T-helper 2 cell treated with Interferon-gamma antibody and Interleukin-4, amounts not matched to agents 5 μg/mL and 100 μg/mL, for 36 hours (primary cell): ENCODE data around the gene KIF26B.

ENCODE experiments used
- DNase-seq: peaks from one replicate; pipeline ENCODE4 v3.0.0; 2021; ENCODE audit warnings: low spot score
- H3K27ac Mint-ChIP-seq: one replicate; pipeline ENCODE4 v1.8.0; 2021; ENCODE audit warnings: mild to moderate bottlenecking, mixed read lengths
- H3K27me3 Mint-ChIP-seq: one replicate; pipeline ENCODE4 v1.8.0; 2021; ENCODE audit warnings: low read depth, mixed read lengths
- H3K36me3 Mint-ChIP-seq: one replicate; pipeline ENCODE4 v1.8.0; 2021; ENCODE audit warnings: low read depth, mixed read lengths
- H3K4me1 Mint-ChIP-seq: one replicate; pipeline ENCODE4 v1.8.0; 2021; ENCODE audit warnings: low read depth, mixed read lengths
- H3K4me3 Mint-ChIP-seq: one replicate; pipeline ENCODE4 v1.8.0; 2022; ENCODE audit warnings: mild to moderate bottlenecking, moderate library complexity, mixed read lengths
- H3K9me3 Mint-ChIP-seq: one replicate; pipeline ENCODE4 v1.8.0; 2021; ENCODE audit warnings: mixed read lengths

The KIF26B gene

GRCh38 chr1:245406426-245406825 lies 251.6 kb downstream of the KIF26B start:
- Mint-ChIP-seq H3K27me3 (peaks cover 4% of the 10 kb centered on the region), H3K4me3 (no peak overlapping the region), H3K4me1 (no peaks in the 10 kb centered on the region), H3K27ac (no peak overlapping the region), H3K36me3 (no peaks in the 10 kb centered on the region), H3K9me3 (no peaks in the 10 kb centered on the region)
- DNase-seq: no peak

- Mint-ChIP-seq H3K27me3 (peaks cover 4% of the 10 kb centered on the region), H3K4me3 (no peak overlapping the region), H3K36me3 (no peaks in the 10 kb centered on the region), H3K9me3 (no peaks in the 10 kb centered on the region), H3K27ac (no peak overlapping the region), H3K4me1 (no peaks in the 10 kb centered on the region)
- DNase-seq: no peak
These were observed 253.2 kb downstream of the KIF26B start for GRCh38 chr1:245407983-245408382.

- Mint-ChIP-seq H3K27ac (no peak overlapping the region), H3K4me1 (no peaks in the 10 kb centered on the region), H3K9me3 (no peaks in the 10 kb centered on the region), H3K27me3 (no peaks in the 10 kb centered on the region), H3K36me3 (no peaks in the 10 kb centered on the region), H3K4me3 (no peak overlapping the region)
- no peak for DNase-seq
These were observed 254.8 kb downstream of the KIF26B start for GRCh38 chr1:245409341-245410195.

- Mint-ChIP-seq H3K27ac (no peak overlapping the region), H3K4me1 (no peaks in the 10 kb centered on the region), H3K36me3 (no peaks in the 10 kb centered on the region), H3K27me3 (no peaks in the 10 kb centered on the region), H3K4me3 (no peak overlapping the region), H3K9me3 (no peaks in the 10 kb centered on the region)
- no peak for DNase-seq
These were observed 256.7 kb downstream of the KIF26B start for GRCh38 chr1:245411245-245412036.

GRCh38 chr1:245412306-245412705 lies 257.5 kb downstream of the KIF26B start:
- Mint-ChIP-seq H3K4me3 (no peak overlapping the region), H3K4me1 (no peaks in the 10 kb centered on the region), H3K27ac (no peak overlapping the region), H3K36me3 (no peaks in the 10 kb centered on the region), H3K27me3 (no peaks in the 10 kb centered on the region), H3K9me3 (no peaks in the 10 kb centered on the region)
- DNase-seq: no peak

GRCh38 chr1:245416781-245417180 lies 262.0 kb downstream of the KIF26B start:
- H3K4me1 Mint-ChIP-seq: no peaks in the 10 kb centered on the region
- H3K27ac Mint-ChIP-seq: no peak overlapping the region
- no peak overlapping the region for H3K4me3 Mint-ChIP-seq
- no peaks in the 10 kb centered on the region for H3K36me3 Mint-ChIP-seq
- no peaks in the 10 kb centered on the region for H3K9me3 Mint-ChIP-seq
- H3K27me3 Mint-ChIP-seq: no peaks in the 10 kb centered on the region
- DNase-seq: no peak

GRCh38 chr1:245418077-245418476 lies 263.3 kb downstream of the KIF26B start:
- Mint-ChIP-seq H3K27me3 (no peaks in the 10 kb centered on the region), H3K4me1 (no peaks in the 10 kb centered on the region), H3K9me3 (no peaks in the 10 kb centered on the region), H3K27ac (no peak overlapping the region), H3K4me3 (no peak overlapping the region), H3K36me3 (no peaks in the 10 kb centered on the region)
- DNase-seq: no peak

GRCh38 chr1:245419461-245419978 lies 264.7 kb downstream of the KIF26B start:
- Mint-ChIP-seq H3K36me3 (no peaks in the 10 kb centered on the region), H3K27me3 (no peaks in the 10 kb centered on the region), H3K9me3 (no peaks in the 10 kb centered on the region), H3K4me1 (no peaks in the 10 kb centered on the region), H3K27ac (no peak overlapping the region), H3K4me3 (no peak overlapping the region)
- DNase-seq: no peak

- Mint-ChIP-seq H3K27ac (no peak overlapping the region), H3K27me3 (no peaks in the 10 kb centered on the region), H3K4me1 (no peaks in the 10 kb centered on the region), H3K9me3 (no peaks in the 10 kb centered on the region), H3K36me3 (no peaks in the 10 kb centered on the region), H3K4me3 (no peak overlapping the region)
- DNase-seq: no peak
These were observed 265.2 kb downstream of the KIF26B start for GRCh38 chr1:245419989-245420388.

GRCh38 chr1:245420926-245421325 lies 266.1 kb downstream of the KIF26B start:
- H3K4me1 Mint-ChIP-seq: no peaks in the 10 kb centered on the region
- H3K4me3 Mint-ChIP-seq: no peak overlapping the region
- H3K27ac Mint-ChIP-seq: no peak overlapping the region
- no peak for DNase-seq
- no peaks in the 10 kb centered on the region for H3K36me3 Mint-ChIP-seq
- H3K27me3 Mint-ChIP-seq: no peaks in the 10 kb centered on the region
- no peaks in the 10 kb centered on the region for H3K9me3 Mint-ChIP-seq

- H3K4me3 Mint-ChIP-seq: no peak overlapping the region
- DNase-seq: no peak
- H3K9me3 Mint-ChIP-seq: no peaks in the 10 kb centered on the region
- H3K27ac Mint-ChIP-seq: no peak overlapping the region
- H3K4me1 Mint-ChIP-seq: no peaks in the 10 kb centered on the region
- no peaks in the 10 kb centered on the region for H3K36me3 Mint-ChIP-seq
- no peaks in the 10 kb centered on the region for H3K27me3 Mint-ChIP-seq
These were observed 273.9 kb downstream of the KIF26B start for GRCh38 chr1:245428681-245429080.

- Mint-ChIP-seq H3K36me3 (no peaks in the 10 kb centered on the region), H3K27me3 (no peaks in the 10 kb centered on the region), H3K4me3 (no peak overlapping the region), H3K27ac (no peak overlapping the region), H3K9me3 (no peaks in the 10 kb centered on the region), H3K4me1 (no peaks in the 10 kb centered on the region)
- no peak for DNase-seq
These were observed 276.9 kb downstream of the KIF26B start for GRCh38 chr1:245431706-245432105.

- Mint-ChIP-seq H3K9me3 (no peaks in the 10 kb centered on the region), H3K4me1 (no peaks in the 10 kb centered on the region), H3K4me3 (no peak overlapping the region), H3K27me3 (no peaks in the 10 kb centered on the region), H3K36me3 (no peaks in the 10 kb centered on the region), H3K27ac (no peak overlapping the region)
- no peak for DNase-seq
These were observed 277.6 kb downstream of the KIF26B start for GRCh38 chr1:245432228-245432875.

GRCh38 chr1:245433561-245433960 lies 278.8 kb downstream of the KIF26B start:
- H3K4me3 Mint-ChIP-seq: no peak overlapping the region
- DNase-seq: no peak
- no peak overlapping the region for H3K27ac Mint-ChIP-seq
- no peaks in the 10 kb centered on the region for H3K27me3 Mint-ChIP-seq
- no peaks in the 10 kb centered on the region for H3K9me3 Mint-ChIP-seq
- no peaks in the 10 kb centered on the region for H3K36me3 Mint-ChIP-seq
- no peaks in the 10 kb centered on the region for H3K4me1 Mint-ChIP-seq
